ENCODE data around the gene AMBN.

The AMBN gene

GRCh38 chr4:70613306-70614183 lies 21.5 kb downstream of the AMBN start:
- H3K4me3 ChIP-seq (ENCODE audit: low read depth, low read length): no peak overlapping the region
- H3K27me3 ChIP-seq: no peaks in the 10 kb centered on the region
- TF ChIP-seq CTCF (IDR thresholded peaks at IDR 0.05; ENCODE audit: low read depth, low read length): no peak
- no peaks in the 10 kb centered on the region for H3K36me3 ChIP-seq
- H3K9me3 ChIP-seq: no peaks in the 10 kb centered on the region
- no peak for DNase-seq
- no peaks in the 10 kb centered on the region for H3K4me1 ChIP-seq

- no peak for DNase-seq
- H3K27me3 ChIP-seq: no peaks in the 10 kb centered on the region
- H3K4me3 ChIP-seq (ENCODE audit: low read depth, low read length): no peak overlapping the region
- H3K36me3 ChIP-seq: no peaks in the 10 kb centered on the region
- no peak for TF ChIP-seq CTCF (IDR thresholded peaks at IDR 0.05; ENCODE audit: low read depth, low read length)
- no peaks in the 10 kb centered on the region for H3K4me1 ChIP-seq
- H3K9me3 ChIP-seq: no peaks in the 10 kb centered on the region
These were observed 22.1 kb downstream of the AMBN start for GRCh38 chr4:70614184-70614555.

DNA sequence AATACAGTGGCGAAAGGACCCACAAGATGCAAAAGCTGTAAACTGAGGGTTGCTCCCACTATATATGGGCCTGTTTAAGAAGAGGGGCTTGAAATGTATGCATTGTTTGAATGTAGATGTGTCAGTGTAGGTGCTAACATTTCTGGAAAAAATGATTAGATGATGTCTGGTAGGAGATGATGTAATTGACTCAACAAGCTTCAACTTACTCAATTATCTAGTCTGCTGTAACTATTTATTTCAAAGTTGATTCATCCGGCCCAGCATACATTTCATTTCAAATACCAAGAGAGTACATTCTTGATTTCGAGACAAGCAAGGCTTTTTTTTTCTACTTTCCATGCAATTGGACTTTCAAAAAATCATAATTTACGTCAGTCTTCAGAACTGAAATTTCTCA lies 27.2 kb downstream of the AMBN start:
- H3K4me3 ChIP-seq (ENCODE audit: low read depth, low read length): no peak overlapping the region
- no peaks in the 10 kb centered on the region for H3K36me3 ChIP-seq
- no peak for TF ChIP-seq CTCF (IDR thresholded peaks at IDR 0.05; ENCODE audit: low read depth, low read length)
- DNase-seq: no peak
- H3K9me3 ChIP-seq: no peaks in the 10 kb centered on the region
- H3K27me3 ChIP-seq: no peaks in the 10 kb centered on the region
- H3K4me1 ChIP-seq: no peaks in the 10 kb centered on the region

GRCh38 chr4:70619778-70620177 lies 27.7 kb downstream of the AMBN start:
- no peak overlapping the region for H3K4me3 ChIP-seq (ENCODE audit: low read depth, low read length)
- TF ChIP-seq CTCF (IDR thresholded peaks at IDR 0.05; ENCODE audit: low read depth, low read length): no peak
- no peaks in the 10 kb centered on the region for H3K4me1 ChIP-seq
- H3K36me3 ChIP-seq: no peaks in the 10 kb centered on the region
- no peaks in the 10 kb centered on the region for H3K9me3 ChIP-seq
- no peaks in the 10 kb centered on the region for H3K27me3 ChIP-seq
- DNase-seq: no peak

- no peak overlapping the region for H3K4me3 ChIP-seq (ENCODE audit: low read depth, low read length)
- no peak for TF ChIP-seq CTCF (IDR thresholded peaks at IDR 0.05; ENCODE audit: low read depth, low read length)
- H3K9me3 ChIP-seq: no peaks in the 10 kb centered on the region
- H3K27me3 ChIP-seq: no peaks in the 10 kb centered on the region
- no peak for DNase-seq
- H3K36me3 ChIP-seq: no peaks in the 10 kb centered on the region
- H3K4me1 ChIP-seq: no peaks in the 10 kb centered on the region
These were observed 31.3 kb downstream of the AMBN start for GRCh38 chr4:70623323-70623722.

DNA sequence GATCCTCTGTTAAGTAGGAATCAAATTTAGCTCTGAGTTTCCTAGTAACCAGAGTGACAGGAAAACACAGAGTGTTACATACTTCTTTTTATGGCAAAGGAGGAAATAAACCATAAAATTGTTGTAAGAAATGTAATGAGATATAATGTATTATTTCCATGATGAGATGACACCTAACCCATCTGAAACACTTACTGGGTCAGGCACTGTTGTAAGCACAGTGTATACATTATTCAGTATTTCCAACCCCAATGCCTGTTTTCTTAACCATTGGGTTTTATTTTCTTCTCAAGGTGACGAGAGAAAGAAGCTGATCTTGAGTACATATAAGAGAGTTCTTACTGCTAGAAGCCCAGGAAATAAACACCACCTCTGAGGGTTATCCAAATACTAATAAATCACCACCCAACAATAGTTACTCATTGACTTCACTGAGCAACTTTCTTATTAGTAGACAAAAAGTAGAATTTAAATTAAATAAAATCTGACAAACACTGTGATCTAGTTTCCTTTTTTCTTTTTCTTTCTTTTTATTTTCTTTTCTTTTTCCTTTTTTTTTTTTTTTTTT lies 32.3 kb downstream of the AMBN start:
- Histone ChIP-seq H3K4me3 (ENCODE audit: low read depth, low read length) (no peak overlapping the region), H3K4me1 (no peaks in the 10 kb centered on the region), H3K27me3 (no peaks in the 10 kb centered on the region), H3K9me3 (no peaks in the 10 kb centered on the region), H3K36me3 (no peaks in the 10 kb centered on the region)
- no peak for TF ChIP-seq CTCF (IDR thresholded peaks at IDR 0.05; ENCODE audit: low read depth, low read length)
- no peak for DNase-seq
